AG04450 (cell line): ENCODE measurements around the gene NIBAN1. TPM values are rescaled to one million over a fixed set of nuclear protein-coding genes. Genes with fewer than 3 reads are reported as not detected.
A peak's percentile ranks its signal among the peaks of the same experiment; 100 is the strongest.
"Not testable (repeated sequence)": the region's sequence is repeated elsewhere in the genome, so short reads cannot be mapped to it uniquely, and the experiment has no call there.

Experiments
- CTCF ChIA-PET: fragments of 300-600, 350-600 bp; formaldehyde crosslinking; extraction: SDS; loops from one replicate; lab custom pipeline; 2022; ENCODE audit warnings: antibody characterized with exemption, inconsistent platforms; lab: Charles Lee
- POLR2A ChIA-PET: fragments of 350-600 bp; formaldehyde crosslinking; extraction: SDS; loops from one replicate; lab custom pipeline; 2021; ENCODE audit warnings: antibody characterized with exemption, inconsistent platforms; lab: Yijun Ruan, JAX
- DNase-seq: peaks from one replicate; pipeline ENCODE4 v3.0.0-alpha.2; 2011; ENCODE audit warnings: low read depth, low spot score
- H3K27ac ChIP-seq: one replicate; pipeline ENCODE4 v1.5.1; 2012; ENCODE audit warnings: low read depth, low read length, control low read depth
- H3K27me3 ChIP-seq: one replicate; pipeline ENCODE4 v1.6.0; 2012; ENCODE audit warnings: low read length; ENCODE audit not compliant: control insufficient read depth, insufficient read depth
- H3K4me3 ChIP-seq: 2 replicates; pipeline ENCODE4 v1.5.1; 2011; ENCODE audit warnings: mild to moderate bottlenecking, low read depth, low read length, control low read depth
- H3K9me3 ChIP-seq: 2 replicates; pipeline ENCODE4 v1.5.1; 2012; ENCODE audit warnings: low read length; ENCODE audit not compliant: control insufficient read depth, insufficient read depth
- CTCF ChIP-seq: IDR thresholded peaks from 2 replicates; pipeline ENCODE4 v1.5.1; 2011; ENCODE audit warnings: low read depth, low read length, control low read depth, inconsistent platforms
- polyA plus RNA-seq: library from polyadenylated mRNA; depleted of rRNA; stranded (reverse); fragments of >200 nt; gene quantifications from 2 replicates; pipeline ENCODE4 v1.2.3, GENCODE V29; 2011

The NIBAN1 gene
- polyA plus RNA-seq, 1 experiment = 32.9 TPM

DNA sequence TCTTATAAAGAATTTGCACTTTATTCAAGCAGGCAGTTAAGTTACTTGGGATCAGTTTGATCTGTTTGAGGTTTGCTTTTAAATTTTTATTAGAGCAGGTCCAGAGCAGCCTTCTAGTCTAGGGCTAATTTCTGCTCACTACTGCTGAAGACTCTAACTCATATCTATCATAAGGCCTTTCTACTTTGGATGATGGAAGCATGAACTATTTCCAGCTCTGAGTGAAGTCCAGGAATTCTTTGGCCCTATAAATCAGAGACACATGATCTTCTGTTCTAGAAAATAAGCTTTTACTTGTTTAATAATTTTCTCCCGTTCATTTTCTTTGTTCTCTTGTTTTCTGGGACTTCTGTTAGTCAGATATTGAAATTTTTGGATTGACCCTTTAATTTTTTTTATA lies 14.7 kb downstream of the NIBAN1 start:
- Histone ChIP-seq H3K9me3 (no peaks in the 10 kb centered on the region), H3K27me3 (no peaks in the 10 kb centered on the region), H3K27ac (no peak overlapping the region), H3K4me3 (no peak overlapping the region)
- CTCF ChIA-PET = no interaction called here
- no peak for TF ChIP-seq CTCF
- DNase-seq = no peak
- POLR2A ChIA-PET = interaction anchor here (0.6 kb wide), 1 partner anchor 9 kb away, joined by 3 read pairs; no protein-coding TSS in a partner anchor

GRCh38 chr1:184958554-184959353 lies 15.6 kb downstream of the NIBAN1 start:
- Histone ChIP-seq H3K4me3 (no peak overlapping the region; the same call in 1 of the 2 replicates), H3K9me3 (no peaks in the 10 kb centered on the region), H3K27me3 (no peaks in the 10 kb centered on the region), H3K27ac (peak overlapping the region; percentile 76)
- no peak for DNase-seq
- ChIA-PET CTCF (interaction anchor here (0.6 to 1.0 kb wide), 2 partner anchors 14 to 994 kb away, joined by 4 read pairs; no protein-coding TSS in a partner anchor), POLR2A (interaction anchor here (0.6 to 1.2 kb wide), 2 partner anchors 12 to 131 kb away, joined by 5 to 6 read pairs; no protein-coding TSS in a partner anchor)
- TF ChIP-seq CTCF = no peak

GRCh38 chr1:184957901-184958300 lies 16.4 kb downstream of the NIBAN1 start:
- ChIA-PET CTCF (interaction anchor here (1.0 kb wide), 1 partner anchor 15 kb away, joined by 4 read pairs; no protein-coding TSS in a partner anchor), POLR2A (interaction anchor here (1.2 kb wide), 1 partner anchor 13 kb away, joined by 5 read pairs; no protein-coding TSS in a partner anchor)
- not testable (repeated sequence) for H3K27ac ChIP-seq, H3K27me3 ChIP-seq, H3K4me3 ChIP-seq, H3K9me3 ChIP-seq, DNase-seq

DNA sequence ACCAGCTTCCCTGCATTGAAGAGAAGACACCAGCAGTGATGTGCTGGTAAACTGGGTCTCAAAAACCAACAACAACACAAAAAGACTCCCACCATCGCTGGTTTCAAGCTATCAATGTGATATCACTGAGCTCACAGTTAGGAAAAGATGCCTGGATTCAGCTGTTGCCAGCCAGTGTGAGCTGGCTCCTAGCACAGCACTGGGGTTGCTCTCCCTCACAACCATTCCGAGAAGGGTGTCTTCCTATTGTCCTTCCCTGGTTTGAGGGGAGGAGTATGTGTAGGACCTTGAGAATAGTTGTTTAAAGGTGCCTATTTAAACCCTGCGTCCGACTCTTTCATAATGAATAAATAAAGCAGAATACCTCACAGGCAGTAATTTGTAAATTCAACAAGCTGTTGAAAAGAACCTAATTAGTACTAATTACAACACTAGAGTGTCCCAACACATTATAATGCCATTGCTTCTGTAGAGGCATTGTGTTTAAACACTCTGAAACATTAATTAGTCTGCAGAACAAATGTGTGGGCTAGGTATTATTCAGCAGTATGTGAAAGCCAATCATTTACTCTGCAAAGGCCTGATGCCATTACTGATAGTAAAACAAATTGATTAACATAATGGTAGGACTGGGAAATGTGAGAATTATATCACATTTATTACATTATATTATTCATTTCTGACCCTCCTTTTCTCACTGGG lies 17.2 kb downstream of the NIBAN1 start:
- no peak overlapping the region for H3K4me3 ChIP-seq
- CTCF ChIA-PET = interaction anchor here (0.8 kb wide), 1 partner anchor 17 kb away, joined by 3 read pairs; the partner anchor contains the start of gene NIBAN1
- POLR2A ChIA-PET = no interaction called here
- H3K27ac ChIP-seq = no peak overlapping the region
- no peaks in the 10 kb centered on the region for H3K9me3 ChIP-seq
- no peaks in the 10 kb centered on the region for H3K27me3 ChIP-seq
- no peak for TF ChIP-seq CTCF
- no peak for DNase-seq

DNA sequence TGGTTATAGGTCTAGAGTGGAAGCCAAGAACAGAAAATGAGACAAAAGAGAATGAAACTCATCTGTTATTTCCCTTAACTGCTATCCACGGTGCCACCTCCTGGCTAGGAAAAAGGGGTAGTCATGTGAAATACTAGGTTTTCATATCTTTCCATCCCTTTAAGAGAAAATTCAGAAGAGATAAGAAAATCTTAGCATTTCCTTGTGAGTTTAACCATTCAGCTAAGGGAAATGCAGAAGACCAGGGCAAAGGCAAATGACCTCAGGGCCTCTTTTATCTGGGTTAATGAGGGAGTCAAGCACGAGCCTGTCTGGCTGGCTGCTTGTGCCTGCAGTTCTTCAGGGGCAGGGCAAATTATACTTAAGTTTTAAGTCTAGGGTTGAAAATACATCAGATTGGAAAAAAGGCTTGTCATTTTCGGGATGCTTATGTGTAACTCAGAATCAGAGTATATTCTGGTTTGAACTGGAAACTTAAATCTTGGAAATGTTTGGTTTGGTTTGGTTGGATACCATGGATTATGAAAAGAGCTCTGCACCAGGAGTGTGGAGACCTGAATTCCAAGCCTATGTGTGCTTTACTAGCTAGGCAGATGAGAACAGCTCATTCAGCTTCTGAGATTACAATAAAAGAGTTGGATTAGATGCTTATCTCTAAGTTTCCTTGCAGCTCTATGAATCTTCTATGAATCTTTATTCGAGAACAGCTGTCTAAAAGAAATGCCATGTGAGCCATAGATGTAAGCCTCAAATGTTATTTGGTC lies 19.9 kb downstream of the NIBAN1 start:
- CTCF ChIA-PET = interaction anchor here (0.9 kb wide), 1 partner anchor 149 kb away, joined by 4 read pairs; no protein-coding TSS in a partner anchor
- no peaks in the 10 kb centered on the region for H3K27me3 ChIP-seq
- TF ChIP-seq CTCF = no peak
- H3K9me3 ChIP-seq = no peaks in the 10 kb centered on the region
- H3K27ac ChIP-seq = no peak overlapping the region
- POLR2A ChIA-PET = no interaction called here
- no peak overlapping the region for H3K4me3 ChIP-seq
- DNase-seq = no peak
